A673 (cell line): Measurements from ENCODE around the gene PAQR8. TPM values are rescaled to one million over a fixed set of nuclear protein-coding genes. Genes with fewer than 3 reads are reported as not detected.

Experiments used
- Bru-seq: library from RNA; stranded (reverse); fragments of 400-500 nt; gene quantifications from one replicate; lab custom pipeline; 2021; lab: Mats Ljungman, UMichigan
- BruChase-seq, 2 experiments: library from RNA; stranded (reverse); fragments of 400-500 nt; gene quantifications; one replicate each; lab custom pipeline; 2021; lab: Mats Ljungman, UMichigan
- BruUV-seq: library from RNA; stranded (reverse); fragments of 400-500 nt; replicated peaks from 2 replicates; lab custom pipeline; 2021; lab: Mats Ljungman, UMichigan
- CTCF ChIA-PET: fragments of 300-600 bp; sonication (Branson Sonifier 250); formaldehyde crosslinking; loops from one replicate; lab custom pipeline; 2022; ENCODE audit warnings: antibody characterized with exemption; lab: Charles Lee
- POLR2A ChIA-PET: fragments of 300-600 bp; sonication (Branson Sonifier 250); formaldehyde crosslinking; loops from one replicate; lab custom pipeline; 2022; ENCODE audit warnings: antibody characterized with exemption; ENCODE audit not compliant: low non-redundant PET; lab: Charles Lee
- DNase-seq: peaks from one replicate; pipeline ENCODE4 v3.0.0-alpha.2; 2015; ENCODE audit warnings: low spot score
- H3K27ac ChIP-seq: fragments of 200-600 bp; sonication (generic); 2 replicates; pipeline ENCODE4 v1.5.1; 2016; ENCODE audit warnings: mixed run types, low read depth, mild to moderate bottlenecking, mixed read lengths, antibody characterized with exemption, low read length; ENCODE audit not compliant: poor library complexity, severe bottlenecking
- H3K27me3 ChIP-seq: fragments of 200-600 bp; sonication (generic); replicated peaks from 2 replicates; pipeline ENCODE4 v1.6.1; 2017; ENCODE audit warnings: mixed run types, low read depth, mild to moderate bottlenecking, mixed read lengths, antibody characterized with exemption, low read length; ENCODE audit not compliant: insufficient read depth, poor library complexity
- H3K36me3 ChIP-seq: fragments of 200-600 bp; sonication (generic); 2 replicates; pipeline ENCODE4 v1.6.1; 2016; ENCODE audit warnings: mixed run types, mild to moderate bottlenecking, mixed read lengths, antibody characterized with exemption, low read length; ENCODE audit not compliant: insufficient read depth, poor library complexity, severe bottlenecking
- H3K4me1 ChIP-seq: fragments of 200-600 bp; sonication (generic); 2 replicates; pipeline ENCODE4 v1.6.1; 2017; ENCODE audit warnings: mixed run types, mild to moderate bottlenecking, mixed read lengths, antibody characterized with exemption, low read length; ENCODE audit not compliant: insufficient read depth, poor library complexity, severe bottlenecking
- H3K4me3 ChIP-seq: fragments of 200-600 bp; sonication (generic); 2 replicates; pipeline ENCODE4 v1.5.1; 2016; ENCODE audit warnings: low read depth, mixed run types, mild to moderate bottlenecking, mixed read lengths, low read length; ENCODE audit not compliant: poor library complexity, severe bottlenecking
- H3K9me3 ChIP-seq: fragments of 200-600 bp; sonication (generic); 2 replicates; pipeline ENCODE4 v1.6.1; 2016; ENCODE audit warnings: mixed run types, low read depth, mild to moderate bottlenecking, mixed read lengths, antibody characterized with exemption, low read length; ENCODE audit not compliant: poor library complexity, severe bottlenecking
- EZH2 ChIP-seq: fragments of 200-600 bp; sonication (generic); IDR thresholded peaks from 2 replicates; pipeline ENCODE4 v1.6.1; 2017; ENCODE audit warnings: borderline replicate concordance, low read depth, mild to moderate bottlenecking, mixed read lengths, antibody characterized with exemption, low read length; ENCODE audit not compliant: poor library complexity, severe bottlenecking
- intact Hi-C: fragments of 100-400 bp; cut with micrococcal nuclease; formaldehyde crosslinking; loops from one replicate; pipeline ENCODE4 v1.10.0; 2022; ENCODE audit not compliant: unreplicated experiment
- long read RNA-seq: library from polyadenylated mRNA; stranded (forward); transcript quantifications from one replicate; pipeline ENCODE4 v2.0.0, GENCODE V29; 2022
- total RNA-seq: library from RNA; stranded (reverse); gene quantifications from 2 replicates; pipeline ENCODE4 v1.2.3, GENCODE V29; 2021
- TF ChIP-seq, protein P1 (sequence below): fragments of 300-800, 200-600 bp; sonication (generic); conservative IDR thresholded peaks from 2 replicates; pipeline ENCODE4 v1.5.1; 2017; ENCODE audit warnings: low read depth, mild to moderate bottlenecking, antibody characterized with exemption, low read length, moderate library complexity, mixed read lengths

Gene PAQR8, protein sequence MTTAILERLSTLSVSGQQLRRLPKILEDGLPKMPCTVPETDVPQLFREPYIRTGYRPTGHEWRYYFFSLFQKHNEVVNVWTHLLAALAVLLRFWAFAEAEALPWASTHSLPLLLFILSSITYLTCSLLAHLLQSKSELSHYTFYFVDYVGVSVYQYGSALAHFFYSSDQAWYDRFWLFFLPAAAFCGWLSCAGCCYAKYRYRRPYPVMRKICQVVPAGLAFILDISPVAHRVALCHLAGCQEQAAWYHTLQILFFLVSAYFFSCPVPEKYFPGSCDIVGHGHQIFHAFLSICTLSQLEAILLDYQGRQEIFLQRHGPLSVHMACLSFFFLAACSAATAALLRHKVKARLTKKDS
- total RNA-seq = 1.5 and 3.8 TPM in 2 replicates
- Bru-seq, nascent RNA = percentile 40 among the genes with signal in this experiment
- percentile 60 among the genes with signal in this experiment for BruChase-seq, experiment 1, labeled RNA remaining after a 2-hour chase
- BruChase-seq, experiment 2, labeled RNA remaining after a 6-hour chase = percentile 56 among the genes with signal in this experiment
- long read RNA-seq, full-length matches to known transcripts = 7 of 8 reads
- long read RNA-seq, partial matches to known transcripts = 0 of 8 reads
- long read RNA-seq, other reads (novel, unspliced or antisense) = 1 of 8 reads

- no peak for TF ChIP-seq EZH2
- TF ChIP-seq, protein P1, sequence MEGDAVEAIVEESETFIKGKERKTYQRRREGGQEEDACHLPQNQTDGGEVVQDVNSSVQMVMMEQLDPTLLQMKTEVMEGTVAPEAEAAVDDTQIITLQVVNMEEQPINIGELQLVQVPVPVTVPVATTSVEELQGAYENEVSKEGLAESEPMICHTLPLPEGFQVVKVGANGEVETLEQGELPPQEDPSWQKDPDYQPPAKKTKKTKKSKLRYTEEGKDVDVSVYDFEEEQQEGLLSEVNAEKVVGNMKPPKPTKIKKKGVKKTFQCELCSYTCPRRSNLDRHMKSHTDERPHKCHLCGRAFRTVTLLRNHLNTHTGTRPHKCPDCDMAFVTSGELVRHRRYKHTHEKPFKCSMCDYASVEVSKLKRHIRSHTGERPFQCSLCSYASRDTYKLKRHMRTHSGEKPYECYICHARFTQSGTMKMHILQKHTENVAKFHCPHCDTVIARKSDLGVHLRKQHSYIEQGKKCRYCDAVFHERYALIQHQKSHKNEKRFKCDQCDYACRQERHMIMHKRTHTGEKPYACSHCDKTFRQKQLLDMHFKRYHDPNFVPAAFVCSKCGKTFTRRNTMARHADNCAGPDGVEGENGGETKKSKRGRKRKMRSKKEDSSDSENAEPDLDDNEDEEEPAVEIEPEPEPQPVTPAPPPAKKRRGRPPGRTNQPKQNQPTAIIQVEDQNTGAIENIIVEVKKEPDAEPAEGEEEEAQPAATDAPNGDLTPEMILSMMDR = no peak
- DNase-seq = peak; percentile 76
- H3K9me3 ChIP-seq = no peaks in the 10 kb centered on the region
- H3K27me3 ChIP-seq = no peaks in the 10 kb centered on the region
- no peaks in the 10 kb centered on the region for H3K36me3 ChIP-seq
- intact Hi-C loops = loop anchor here (2.0 kb wide), 1 partner anchor 77 kb away; the partner anchor contains the start of gene MCM3
- H3K4me3 ChIP-seq = peak within 1 kb of the TSS; percentile 63
- POLR2A ChIA-PET = interaction anchor here (0.6 to 0.7 kb wide), 4 partner anchors 11 to 309 kb away, joined by 3 to 9 read pairs (median 3); no protein-coding TSS in a partner anchor
- H3K4me1 ChIP-seq = peaks cover 11% of the 10 kb centered on the region
- no TSS peak for BruUV-seq
- CTCF ChIA-PET = interaction anchor here (1.1 to 1.4 kb wide), 2 partner anchors 9 to 38 kb away, joined by 3 to 4 read pairs; no protein-coding TSS in a partner anchor
- H3K27ac ChIP-seq = peak within 1 kb of the TSS; percentile 50
Observed at GRCh38 chr6:52361945-52362442, at the start of gene PAQR8. Gene PAQR8 (plus strand): TSS chr6:52362151. CDS start chr6:52403214, 41,063 bp downstream.

DNA sequence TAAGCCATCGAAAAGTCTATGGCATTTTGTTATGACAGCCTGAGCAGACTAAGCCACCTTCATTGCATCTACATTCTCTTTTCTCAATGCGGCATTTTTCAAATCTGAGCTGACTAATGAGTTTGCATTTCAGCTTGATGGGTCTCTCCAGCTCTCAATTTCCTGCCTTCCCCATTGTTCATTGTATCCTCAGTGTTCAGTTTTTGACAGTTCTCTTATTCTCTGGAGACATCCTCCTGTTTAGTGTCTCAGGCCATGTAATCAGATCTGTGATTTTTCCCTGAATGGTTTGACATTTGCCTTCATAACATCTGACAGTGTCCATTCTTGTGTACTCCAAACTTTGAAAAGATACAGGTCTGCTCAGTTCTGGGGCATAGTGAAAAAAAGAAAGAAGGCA is 49.5 kb upstream of the PAQR8 start:
- no peaks in the 10 kb centered on the region for H3K4me1 ChIP-seq
- POLR2A ChIA-PET = no interaction called here

GRCh38 chr6:52314752-52315151 is 47.2 kb upstream of the PAQR8 start:
- intact Hi-C loops = no loop called here
- DNase-seq = no peak
- no peaks in the 10 kb centered on the region for H3K9me3 ChIP-seq
- ChIA-PET CTCF (no interaction called here), POLR2A (interaction anchor here (0.6 kb wide), 1 partner anchor 30 kb away, joined by 3 read pairs; no protein-coding TSS in a partner anchor)
- no peaks in the 10 kb centered on the region for H3K27me3 ChIP-seq
- no peak overlapping the region for H3K4me3 ChIP-seq
- no peak overlapping the region for H3K27ac ChIP-seq
- no peaks in the 10 kb centered on the region for H3K36me3 ChIP-seq
- TF ChIP-seq EZH2 = no peak
- TF ChIP-seq, protein P1 = no peak
- BruUV-seq = no TSS peak
- H3K4me1 ChIP-seq = no peaks in the 10 kb centered on the region

More for the DNA sequence above, 49.5 kb upstream of the PAQR8 start:
- no TSS peak for BruUV-seq
- Histone ChIP-seq H3K27ac (no peak overlapping the region), H3K36me3 (no peaks in the 10 kb centered on the region), H3K27me3 (no peaks in the 10 kb centered on the region), H3K9me3 (no peaks in the 10 kb centered on the region), H3K4me3 (no peak overlapping the region)
- TF ChIP-seq, protein P1 = no peak
- TF ChIP-seq EZH2 = no peak
- intact Hi-C loops = no loop called here
- DNase-seq = no peak
- CTCF ChIA-PET = no interaction called here
